HepG2 (cell line): Measurements from ENCODE around the gene SLC27A1. TPM values are rescaled to one million over a fixed set of nuclear protein-coding genes. Genes with fewer than 3 reads are reported as not detected.
A peak's percentile ranks its signal among the peaks of the same experiment; 100 is the strongest.

Experiments
- BCL6 ChIP-seq: IDR thresholded peaks from 2 replicates; pipeline ENCODE4 v1.6.1; 2016; ENCODE audit warnings: missing genetic modification reagents, missing compliant biosample characterization
- CENPX ChIP-seq: sonication (generic); formaldehyde crosslinking; IDR thresholded peaks from 2 replicates; pipeline ENCODE4 v1.9.0; 2021; ENCODE audit warnings: mild to moderate bottlenecking, missing genetic modification reagents, moderate library complexity
- FOXO1 ChIP-seq: sonication (generic); formaldehyde crosslinking; IDR thresholded peaks from 2 replicates; pipeline ENCODE4 v1.4.0; 2020; ENCODE audit warnings: missing genetic modification reagents
- FOXP1 ChIP-seq, 2 experiments: fragments of 450-650 bp in 1 of 2; IDR thresholded peaks; 2 replicates each; pipeline ENCODE4 v1.6.1; 2017 to 2018; ENCODE audit warnings: antibody characterized with exemption in 1 of 2
- GATAD2A ChIP-seq: IDR thresholded peaks from 2 replicates; pipeline ENCODE4 v1.6.1; 2016
- HDAC6 ChIP-seq: fragments of 200-600 bp; sonication (generic); IDR thresholded peaks from 2 replicates; pipeline ENCODE4 v1.7.0; 2017; ENCODE audit warnings: mild to moderate bottlenecking, antibody characterized with exemption, low read length, low read depth
- HNRNPLL ChIP-seq: fragments of 200-400 bp; formaldehyde crosslinking; IDR thresholded peaks from 2 replicates; pipeline ENCODE4 v1.6.1; 2017; ENCODE audit warnings: mild to moderate bottlenecking, low read depth, low read length; ENCODE audit not compliant: poor library complexity, severe bottlenecking
- HOXA9 ChIP-seq: sonication (generic); formaldehyde crosslinking; IDR thresholded peaks from 2 replicates; pipeline ENCODE4 v1.8.1; 2022; ENCODE audit warnings: missing genetic modification reagents, mild to moderate bottlenecking, moderate library complexity, borderline replicate concordance
- ISL2 ChIP-seq: sonication (generic); formaldehyde crosslinking; IDR thresholded peaks from 2 replicates; pipeline ENCODE4 v1.5.0; 2020; ENCODE audit warnings: missing genetic modification reagents
- MIER2 ChIP-seq: IDR thresholded peaks from 2 replicates; pipeline ENCODE4 v1.6.1; 2016; ENCODE audit warnings: missing biosample characterization, missing genetic modification reagents
- NFE2L1 ChIP-seq: sonication (generic); formaldehyde crosslinking; IDR thresholded peaks from 2 replicates; pipeline ENCODE4 v1.4.0; 2020; ENCODE audit warnings: missing genetic modification reagents, mild to moderate bottlenecking, borderline replicate concordance
- NONO ChIP-seq, 2 experiments: fragments of 450-650 bp in 1 of 2; sonication (generic) in 1 of 2; formaldehyde crosslinking in 1 of 2; IDR thresholded peaks in 1 of 2; conservative IDR thresholded peaks in 1 of 2; 2 replicates each; pipeline versions ENCODE4 v1.6.1 to v1.8.0; 2017 to 2022; ENCODE audit warnings: mild to moderate bottlenecking in 1 of 2, missing genetic modification reagents in 1 of 2, moderate library complexity in 1 of 2
- RBM22 ChIP-seq: fragments of 200-400 bp; formaldehyde crosslinking; optimal IDR thresholded peaks from 2 replicates; pipeline ENCODE3; 2017; ENCODE audit warnings: mild to moderate bottlenecking, low read length, moderate library complexity
- RBM39 ChIP-seq: fragments of 200-400 bp; formaldehyde crosslinking; IDR thresholded peaks from one replicate; pipeline ENCODE4 v1.6.1; 2018; ENCODE audit warnings: antibody characterized with exemption, mild to moderate bottlenecking, low read depth, low read length; ENCODE audit not compliant: poor library complexity, severe bottlenecking
- SMYD3 ChIP-seq: sonication (generic); formaldehyde crosslinking; IDR thresholded peaks from 2 replicates; pipeline ENCODE4 v1.8.1; 2023; ENCODE audit warnings: mild to moderate bottlenecking, missing genetic modification reagents
- SP1 ChIP-seq, 2 experiments: fragments of 450-650 bp in 1 of 2; sonication (generic) in 1 of 2; formaldehyde crosslinking in 1 of 2; IDR thresholded peaks; 2 replicates each; pipeline versions ENCODE4 v1.4.0 to v1.6.1; 2016 to 2020; ENCODE audit warnings: missing genetic modification reagents in 1 of 2
- TARDBP ChIP-seq: sonication (generic); formaldehyde crosslinking; IDR thresholded peaks from 2 replicates; pipeline ENCODE4 v1.8.0; 2022; ENCODE audit warnings: mild to moderate bottlenecking, missing genetic modification reagents
- ZBTB7B ChIP-seq: sonication (generic); formaldehyde crosslinking; IDR thresholded peaks from 2 replicates; pipeline ENCODE4 v1.4.0; 2020; ENCODE audit warnings: missing genetic modification reagents
- ZNF281 ChIP-seq: sonication (generic); formaldehyde crosslinking; IDR thresholded peaks from 2 replicates; pipeline ENCODE4 v1.4.0; 2020; ENCODE audit warnings: missing genetic modification reagents, borderline replicate concordance
- ZNF282 ChIP-seq: fragments of 450-650 bp; IDR thresholded peaks from 2 replicates; pipeline ENCODE4 v1.6.1; 2018; ENCODE audit not compliant: partially characterized antibody
- ZNF33A ChIP-seq: sonication (generic); formaldehyde crosslinking; IDR thresholded peaks from 2 replicates; pipeline ENCODE4 v1.5.1; 2020; ENCODE audit warnings: missing genetic modification reagents, mild to moderate bottlenecking, moderate library complexity, borderline replicate concordance
- ZNF761 ChIP-seq: sonication (generic); formaldehyde crosslinking; conservative IDR thresholded peaks from 2 replicates; pipeline ENCODE4 v1.4.0; 2020; ENCODE audit warnings: mild to moderate bottlenecking, missing genetic modification reagents
- ZNF768 ChIP-seq: sonication (generic); formaldehyde crosslinking; IDR thresholded peaks from 2 replicates; pipeline ENCODE4 v1.4.0; 2020; ENCODE audit warnings: missing genetic modification reagents
- ZNF800 ChIP-seq: sonication (generic); formaldehyde crosslinking; IDR thresholded peaks from 2 replicates; pipeline ENCODE4 v1.4.0; 2020; ENCODE audit warnings: missing genetic modification reagents
- ZNF816 ChIP-seq: sonication (generic); formaldehyde crosslinking; IDR thresholded peaks from 2 replicates; pipeline ENCODE4 v1.8.0; 2022; ENCODE audit warnings: missing genetic modification reagents, mild to moderate bottlenecking, borderline replicate concordance
- ZNF841 ChIP-seq: sonication (generic); formaldehyde crosslinking; IDR thresholded peaks from 2 replicates; pipeline ENCODE4 v1.8.1; 2023; ENCODE audit warnings: missing genetic modification reagents, borderline replicate concordance
- ZSCAN20 ChIP-seq: sonication (generic); formaldehyde crosslinking; IDR thresholded peaks from 2 replicates; pipeline ENCODE4 v1.4.0; 2020; ENCODE audit warnings: missing genetic modification reagents, mild to moderate bottlenecking, borderline replicate concordance
- polyA plus RNA-seq, 8 experiments: library from polyadenylated mRNA; depleted of rRNA in 3 of 8; stranded (reverse) in 7 of 8; unstranded in 1 of 8; fragments of >200 nt; fragmentation: Illumina TruSeq in 4 of 8; extraction: Trizol in 4 of 8; gene quantifications; 2 replicates each; pipeline versions ENCODE4 v1.2.1 to v1.2.3, GENCODE V29; 2011 to 2016; ENCODE audit warnings: low read depth in 4 of 8, missing spikeins in 1 of 8, mixed read lengths in 1 of 8; ENCODE audit not compliant: insufficient read depth in 1 of 8
- total RNA-seq, 5 experiments: library from RNA; depleted of rRNA; stranded (reverse); fragments of >200 nt; fragmentation: Illumina TruSeq; extraction: Trizol; gene quantifications; 2 replicates each; pipeline ENCODE4 v1.2.3, GENCODE V29; 2016; ENCODE audit warnings: low read depth in 1 of 5

Gene SLC27A1
- total and polyA plus RNA-seq, 2 of the 13 experiments (the other 11 are each of a cell fraction or from before 2014, with no cell fraction given), result 4.1 to 8.8 TPM

- no peak for TF ChIP-seq ZNF33A (CRISPR knock-in tag)
- no peak for TF ChIP-seq ZSCAN20 (CRISPR knock-in tag)
- no peak for TF ChIP-seq FOXP1 (IDR thresholded peaks at IDR 0.05)
- no peak for TF ChIP-seq FOXP1 (CRISPR knock-in tag; IDR thresholded peaks at IDR 0.05)
- TF ChIP-seq SMYD3, result no peak
- TF ChIP-seq ZNF768 (CRISPR knock-in tag), result peak; percentile 39; the same call in 1 of the 2 replicates
- TF ChIP-seq SP1 (IDR thresholded peaks at IDR 0.05), result no peak
- TF ChIP-seq SP1 (CRISPR knock-in tag; IDR thresholded peaks at IDR 0.05), result peak; percentile 21; the same call in 1 of the 2 replicates
- TF ChIP-seq ZNF281 (CRISPR knock-in tag), result no peak
- 0 out of 2 replicates have a peak, but pooled peaks have one; percentile 24 for TF ChIP-seq ZBTB7B
- no peak for TF ChIP-seq ZNF800 (CRISPR knock-in tag)
- no peak for TF ChIP-seq NFE2L1 (CRISPR knock-in tag)
- TF ChIP-seq ZNF761 (CRISPR knock-in tag), result 0 out of 2 replicates have a peak, but pooled peaks have one; percentile 24
- TF ChIP-seq FOXO1 (CRISPR knock-in tag), result peak; percentile 33; the same call in 1 of the 2 replicates
- no peak for TF ChIP-seq ISL2 (CRISPR knock-in tag)
- TF ChIP-seq ZNF816 (CRISPR knock-in tag), result no peak
- TF ChIP-seq HOXA9 (CRISPR knock-in tag), result no peak
- peak; percentile 38 for TF ChIP-seq HNRNPLL
- TF ChIP-seq RBM22, result no peak
- no peak for TF ChIP-seq ZNF282
- no peak for TF ChIP-seq HDAC6
- peak; percentile 55 for TF ChIP-seq GATAD2A
- peak; percentile 14; the same call in 1 of the 2 replicates for TF ChIP-seq MIER2 (CRISPR knock-in tag)
- 0 out of 2 replicates have a peak, but pooled peaks have one; percentile 50 for TF ChIP-seq TARDBP (CRISPR knock-in tag)
- TF ChIP-seq NONO (IDR thresholded peaks at IDR 0.05), result no peak
- TF ChIP-seq NONO (CRISPR knock-in tag; conservative IDR thresholded peaks at IDR 0.05), result 0 out of 2 replicates have a peak, but pooled peaks have one; percentile 52
- no peak for TF ChIP-seq ZNF841
- TF ChIP-seq RBM39, result peak; percentile 27
- no peak for TF ChIP-seq BCL6 (CRISPR knock-in tag)
- TF ChIP-seq CENPX (CRISPR knock-in tag), result no peak
Measured at GRCh38 chr19:17496337-17496997, 26.1 kb downstream of the SLC27A1 start (continued).
